ENCODE data around the gene RALGPS1.

- TF ChIP-seq, protein P1, sequence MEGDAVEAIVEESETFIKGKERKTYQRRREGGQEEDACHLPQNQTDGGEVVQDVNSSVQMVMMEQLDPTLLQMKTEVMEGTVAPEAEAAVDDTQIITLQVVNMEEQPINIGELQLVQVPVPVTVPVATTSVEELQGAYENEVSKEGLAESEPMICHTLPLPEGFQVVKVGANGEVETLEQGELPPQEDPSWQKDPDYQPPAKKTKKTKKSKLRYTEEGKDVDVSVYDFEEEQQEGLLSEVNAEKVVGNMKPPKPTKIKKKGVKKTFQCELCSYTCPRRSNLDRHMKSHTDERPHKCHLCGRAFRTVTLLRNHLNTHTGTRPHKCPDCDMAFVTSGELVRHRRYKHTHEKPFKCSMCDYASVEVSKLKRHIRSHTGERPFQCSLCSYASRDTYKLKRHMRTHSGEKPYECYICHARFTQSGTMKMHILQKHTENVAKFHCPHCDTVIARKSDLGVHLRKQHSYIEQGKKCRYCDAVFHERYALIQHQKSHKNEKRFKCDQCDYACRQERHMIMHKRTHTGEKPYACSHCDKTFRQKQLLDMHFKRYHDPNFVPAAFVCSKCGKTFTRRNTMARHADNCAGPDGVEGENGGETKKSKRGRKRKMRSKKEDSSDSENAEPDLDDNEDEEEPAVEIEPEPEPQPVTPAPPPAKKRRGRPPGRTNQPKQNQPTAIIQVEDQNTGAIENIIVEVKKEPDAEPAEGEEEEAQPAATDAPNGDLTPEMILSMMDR (IDR thresholded peaks at IDR 0.05), result no peak
- TF ChIP-seq POLR2A (IDR thresholded peaks at IDR 0.05), result no peak
Observed at GRCh38 chr9:127163409-127163808, 248.8 kb downstream of the RALGPS1 start.

Measured in vagina (tissue), 2 donors.